ENCODE results near the gene SSTR5.

SSTR5 gene

DNA sequence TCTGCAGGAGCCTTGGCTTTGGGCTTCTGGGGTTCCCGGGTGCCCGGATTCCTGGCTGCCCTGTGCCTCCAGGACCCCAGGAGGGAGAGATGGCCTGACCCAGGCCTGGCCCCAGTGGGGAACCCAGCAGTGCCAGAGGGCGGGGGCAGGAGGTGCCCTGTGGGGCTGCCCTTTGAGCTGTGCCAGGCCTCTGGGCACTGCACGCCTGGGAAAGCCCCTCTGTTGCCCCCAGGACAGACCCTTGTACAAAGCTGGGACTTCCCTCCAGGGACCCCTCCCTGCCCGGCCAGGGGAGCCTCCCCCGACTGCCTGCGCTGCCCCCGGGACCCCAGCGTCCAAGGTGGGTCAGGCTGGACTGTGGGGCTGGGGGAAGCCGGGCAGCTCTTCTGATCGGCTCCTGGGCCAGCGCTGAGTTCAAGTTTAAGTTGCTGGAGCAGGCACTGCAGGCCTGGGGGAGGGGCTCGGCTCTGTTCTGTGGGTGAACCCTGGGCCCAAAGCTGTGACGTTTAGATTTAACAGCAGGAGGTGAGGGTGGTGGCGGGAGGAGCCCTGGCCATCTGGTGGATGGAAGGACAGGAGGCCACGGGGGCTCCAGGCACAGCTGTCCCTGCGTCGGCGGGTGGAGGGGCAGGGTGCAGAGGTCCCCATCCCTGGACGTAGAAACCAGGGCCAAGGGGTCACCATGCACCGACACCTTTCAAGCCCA lies 51.1 kb downstream of the SSTR5 start:
- no peaks in the 10 kb centered on the region for H3K27me3 Mint-ChIP-seq
- no peaks in the 10 kb centered on the region for H3K9me3 Mint-ChIP-seq
- no peak overlapping the region for H3K27ac Mint-ChIP-seq
- H3K4me3 Mint-ChIP-seq = no peak overlapping the region
- no peaks in the 10 kb centered on the region for H3K36me3 Mint-ChIP-seq
- H3K4me1 Mint-ChIP-seq = no peaks in the 10 kb centered on the region

DNA sequence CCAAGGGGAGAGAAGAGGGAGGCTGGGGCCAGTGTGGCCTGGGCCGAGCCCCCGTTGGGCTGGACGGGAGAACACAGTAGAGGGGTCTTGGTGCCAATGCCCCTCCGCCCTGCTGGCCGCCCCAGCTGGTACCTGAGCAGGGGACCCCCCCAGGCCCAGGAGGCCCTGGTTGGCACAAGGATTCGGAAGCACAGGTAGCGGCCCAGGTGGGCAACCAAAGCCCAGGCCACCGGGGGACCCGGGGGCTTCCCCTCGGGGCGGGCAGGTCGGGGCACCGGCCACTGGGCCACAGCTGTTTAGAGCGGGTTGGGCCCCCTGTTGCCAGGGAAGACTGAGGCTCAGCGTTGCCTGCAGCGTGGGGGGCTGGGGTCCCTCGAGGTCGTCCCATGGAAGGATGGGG lies 51.7 kb downstream of the SSTR5 start:
- Mint-ChIP-seq H3K4me3 (no peak overlapping the region), H3K27ac (no peak overlapping the region), H3K27me3 (no peaks in the 10 kb centered on the region), H3K9me3 (no peaks in the 10 kb centered on the region), H3K36me3 (no peaks in the 10 kb centered on the region), H3K4me1 (no peaks in the 10 kb centered on the region)

DNA sequence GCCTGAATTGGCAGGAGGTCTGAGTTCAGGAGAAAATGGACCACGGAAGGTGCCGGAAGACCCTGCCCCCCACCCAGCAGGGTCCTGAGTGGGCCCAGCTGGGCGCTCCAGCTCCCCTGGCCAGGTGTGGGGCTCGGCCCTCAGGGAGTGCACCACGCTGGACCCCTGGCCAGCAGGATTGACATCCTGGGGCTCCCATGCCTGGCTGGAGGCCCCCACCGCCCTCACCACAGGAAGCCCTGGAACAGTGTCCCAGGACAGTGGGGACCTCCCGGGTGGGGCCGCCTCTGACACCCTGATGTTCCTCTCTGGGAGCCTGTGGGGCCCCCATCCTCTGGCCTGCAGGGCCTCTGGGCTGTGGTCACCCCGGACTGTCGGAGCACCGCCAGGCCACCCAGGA lies 52.2 kb downstream of the SSTR5 start:
- H3K27me3 Mint-ChIP-seq = no peaks in the 10 kb centered on the region
- no peaks in the 10 kb centered on the region for H3K9me3 Mint-ChIP-seq
- no peak overlapping the region for H3K27ac Mint-ChIP-seq
- H3K36me3 Mint-ChIP-seq = no peaks in the 10 kb centered on the region
- H3K4me1 Mint-ChIP-seq = no peaks in the 10 kb centered on the region
- H3K4me3 Mint-ChIP-seq = no peak overlapping the region

- H3K36me3 Mint-ChIP-seq = no peaks in the 10 kb centered on the region
- no peak overlapping the region for H3K4me3 Mint-ChIP-seq
- H3K9me3 Mint-ChIP-seq = no peaks in the 10 kb centered on the region
- H3K27me3 Mint-ChIP-seq = no peaks in the 10 kb centered on the region
- H3K27ac Mint-ChIP-seq = no peak overlapping the region
- H3K4me1 Mint-ChIP-seq = no peaks in the 10 kb centered on the region
These were observed 52.9 kb downstream of the SSTR5 start for GRCh38 chr16:1125471-1125870.

DNA sequence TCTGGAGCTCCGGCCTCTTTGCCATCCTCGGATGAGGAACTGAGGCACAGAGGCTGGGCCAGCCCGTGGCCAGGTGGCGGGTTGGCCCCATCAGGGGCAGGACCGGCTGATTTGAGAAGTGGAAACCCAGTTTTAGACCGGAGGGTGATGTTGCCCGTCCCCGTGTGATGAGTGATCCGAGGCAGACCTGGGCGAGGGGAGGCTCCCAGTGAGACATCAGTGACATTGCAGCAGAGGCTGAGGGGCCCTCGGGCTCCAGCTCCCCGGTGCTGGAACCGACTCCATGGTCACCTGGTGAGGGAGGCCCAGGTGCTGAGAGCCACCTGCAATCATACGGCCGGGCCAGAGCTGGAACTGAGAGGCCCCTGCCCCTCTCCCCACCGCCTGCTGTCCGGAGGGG lies 53.5 kb downstream of the SSTR5 start:
- no peaks in the 10 kb centered on the region for H3K4me1 Mint-ChIP-seq
- no peaks in the 10 kb centered on the region for H3K27me3 Mint-ChIP-seq
- no peak overlapping the region for H3K4me3 Mint-ChIP-seq
- no peaks in the 10 kb centered on the region for H3K9me3 Mint-ChIP-seq
- H3K27ac Mint-ChIP-seq = no peak overlapping the region
- no peaks in the 10 kb centered on the region for H3K36me3 Mint-ChIP-seq

- Mint-ChIP-seq H3K27ac (no peak overlapping the region), H3K27me3 (no peaks in the 10 kb centered on the region), H3K4me3 (no peak overlapping the region), H3K9me3 (no peaks in the 10 kb centered on the region), H3K36me3 (no peaks in the 10 kb centered on the region), H3K4me1 (no peaks in the 10 kb centered on the region)
These were observed 54.0 kb downstream of the SSTR5 start for GRCh38 chr16:1126586-1126985.

- Mint-ChIP-seq H3K4me3 (no peak overlapping the region), H3K4me1 (no peaks in the 10 kb centered on the region), H3K27ac (no peak overlapping the region), H3K36me3 (no peaks in the 10 kb centered on the region), H3K27me3 (no peaks in the 10 kb centered on the region), H3K9me3 (no peaks in the 10 kb centered on the region)
These were observed 54.6 kb downstream of the SSTR5 start for GRCh38 chr16:1127101-1127500.

DNA sequence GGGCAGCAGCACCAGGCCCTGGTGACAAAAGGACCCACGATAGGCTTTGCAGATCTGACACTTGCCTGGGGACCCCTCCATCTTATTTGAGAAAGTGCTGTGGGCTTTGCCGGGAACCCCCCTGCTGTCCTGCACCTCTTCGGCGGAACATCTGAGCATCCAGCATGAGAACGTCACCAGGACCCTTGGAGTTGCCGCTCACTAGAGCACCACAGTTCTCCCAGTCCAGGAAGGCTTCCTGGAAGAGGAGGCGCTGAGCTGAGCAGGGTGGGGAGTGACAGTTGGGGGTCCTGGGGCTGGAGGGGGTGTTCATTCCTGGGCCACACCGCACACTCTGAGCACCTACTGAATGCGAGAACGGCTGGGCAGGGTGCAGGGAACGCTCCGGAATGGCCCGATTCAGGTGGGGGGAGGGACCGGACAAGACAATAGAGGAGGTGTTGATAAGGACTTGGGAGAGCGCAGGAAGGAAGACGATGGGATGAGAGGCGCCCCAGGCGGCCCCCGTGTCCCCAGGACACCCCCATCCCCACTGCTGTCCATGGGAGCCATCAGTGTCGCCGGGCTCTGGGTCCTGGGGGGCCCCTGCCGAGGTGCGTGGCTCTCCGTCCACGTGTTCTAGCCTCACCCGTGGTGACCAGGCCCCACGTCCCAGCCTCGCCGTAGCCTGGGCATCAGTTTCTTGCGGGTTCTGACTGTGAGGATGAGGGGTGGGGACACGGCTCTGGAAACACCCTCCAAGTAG lies 55.6 kb downstream of the SSTR5 start:
- no peak overlapping the region for H3K4me3 Mint-ChIP-seq
- no peak overlapping the region for H3K27ac Mint-ChIP-seq
- no peaks in the 10 kb centered on the region for H3K4me1 Mint-ChIP-seq
- no peaks in the 10 kb centered on the region for H3K27me3 Mint-ChIP-seq
- no peaks in the 10 kb centered on the region for H3K36me3 Mint-ChIP-seq
- no peaks in the 10 kb centered on the region for H3K9me3 Mint-ChIP-seq

DNA sequence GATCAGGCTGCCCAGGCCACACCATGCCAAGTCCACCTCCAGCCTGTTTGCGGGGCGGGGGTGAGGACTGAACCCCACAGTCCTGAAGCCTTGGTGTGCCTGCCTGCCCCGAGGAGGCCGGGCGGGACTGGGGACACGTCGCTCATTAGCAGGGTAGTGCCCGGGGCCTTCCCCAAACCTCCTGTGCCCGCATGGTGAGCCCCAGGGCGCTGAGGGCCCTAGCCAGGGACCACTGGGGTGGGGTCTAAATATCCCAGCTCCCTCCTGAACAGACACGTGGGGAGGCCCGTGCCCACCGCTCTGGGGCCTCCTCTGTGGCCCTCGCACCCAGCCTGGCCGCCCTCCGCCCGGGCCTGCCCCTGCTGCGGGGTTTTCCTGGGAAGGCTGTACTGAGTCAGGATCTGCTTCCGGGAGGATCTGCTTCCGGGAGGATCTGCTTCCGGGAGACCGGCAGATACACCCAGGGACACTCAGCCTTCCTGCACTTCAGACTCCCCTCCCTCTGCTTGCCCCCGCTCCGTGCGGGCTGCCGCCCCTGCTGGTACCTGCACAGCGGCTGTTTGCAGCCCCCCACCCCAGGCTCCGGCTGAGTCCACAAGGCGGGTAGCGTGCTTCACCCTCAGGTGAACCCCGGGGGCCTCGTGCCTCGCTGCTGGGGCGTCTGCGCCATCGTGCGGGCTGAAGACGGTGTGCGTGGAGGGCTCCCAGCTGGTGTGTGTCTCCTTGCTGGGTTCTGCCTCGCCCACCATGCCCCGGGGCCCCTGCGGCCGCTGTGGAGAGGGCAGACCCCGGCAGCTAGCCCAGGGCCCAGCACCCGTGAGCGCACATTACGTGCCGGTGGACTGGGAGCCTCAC lies 56.8 kb downstream of the SSTR5 start:
- no peaks in the 10 kb centered on the region for H3K27me3 Mint-ChIP-seq
- H3K36me3 Mint-ChIP-seq = no peaks in the 10 kb centered on the region
- H3K4me3 Mint-ChIP-seq = no peak overlapping the region
- H3K4me1 Mint-ChIP-seq = no peaks in the 10 kb centered on the region
- H3K27ac Mint-ChIP-seq = no peak overlapping the region
- H3K9me3 Mint-ChIP-seq = no peaks in the 10 kb centered on the region

DNA sequence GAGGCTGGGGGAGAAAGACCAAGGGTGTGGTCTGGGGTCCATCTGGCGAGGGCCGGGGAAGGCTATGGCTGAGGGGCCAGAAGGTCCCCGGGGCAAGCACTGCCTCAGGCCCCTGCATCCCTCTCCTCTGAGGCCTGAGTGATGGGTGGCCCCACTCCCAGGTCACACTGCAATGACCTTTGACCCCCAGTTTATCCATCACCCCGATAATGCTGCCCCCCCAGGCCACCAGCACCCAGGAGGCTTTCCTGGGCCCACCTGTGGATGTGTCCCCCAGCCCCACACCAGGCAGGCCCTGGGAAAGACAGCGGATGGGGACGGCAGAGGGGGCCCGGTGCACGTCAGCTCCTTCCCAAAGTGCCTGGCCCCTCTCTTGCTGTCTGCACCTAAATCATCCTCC lies 57.8 kb downstream of the SSTR5 start:
- no peaks in the 10 kb centered on the region for H3K9me3 Mint-ChIP-seq
- H3K36me3 Mint-ChIP-seq = no peaks in the 10 kb centered on the region
- no peak overlapping the region for H3K27ac Mint-ChIP-seq
- no peak overlapping the region for H3K4me3 Mint-ChIP-seq
- no peaks in the 10 kb centered on the region for H3K27me3 Mint-ChIP-seq
- H3K4me1 Mint-ChIP-seq = no peaks in the 10 kb centered on the region
